BE2C (cell line): ENCODE results near the gene GSE1.

Experiments
- DNase-seq: peaks from one replicate; pipeline ENCODE4 v3.0.0-alpha.2; 2020
- H3K27me3 ChIP-seq: fragments of 250-450 bp; sonication (Bioruptor Pico); 2 replicates; pipeline ENCODE4 v1.5.1; 2020; ENCODE audit warnings: mild to moderate bottlenecking
- H3K36me3 ChIP-seq: fragments of 250-450 bp; sonication (Bioruptor Pico); 2 replicates; pipeline ENCODE4 v1.5.1; 2020; ENCODE audit warnings: mild to moderate bottlenecking
- H3K4me1 ChIP-seq: fragments of 250-450 bp; sonication (Bioruptor Pico); 2 replicates; pipeline ENCODE4 v1.5.1; 2020
- H3K4me3 ChIP-seq: 2 replicates; pipeline ENCODE4 v1.5.1; 2011; ENCODE audit warnings: low read depth, low read length
- H3K9me3 ChIP-seq: fragments of 250-450 bp; sonication (Bioruptor Pico); 2 replicates; pipeline ENCODE4 v1.5.1; 2020
- TF ChIP-seq, protein P1 (sequence below): IDR thresholded peaks from 2 replicates; pipeline ENCODE4 v1.5.1; 2012; ENCODE audit warnings: mild to moderate bottlenecking, low read depth, low read length

The GSE1 gene

GRCh38 chr16:85638695-85639409, 25.7 kb downstream of the GSE1 start:
- Histone ChIP-seq H3K36me3 (peaks cover 78% of the 10 kb centered on the region), H3K4me3 (no peak overlapping the region), H3K4me1 (peaks cover 45% of the 10 kb centered on the region), H3K27me3 (no peaks in the 10 kb centered on the region), H3K9me3 (no peaks in the 10 kb centered on the region)
- TF ChIP-seq, protein P1, sequence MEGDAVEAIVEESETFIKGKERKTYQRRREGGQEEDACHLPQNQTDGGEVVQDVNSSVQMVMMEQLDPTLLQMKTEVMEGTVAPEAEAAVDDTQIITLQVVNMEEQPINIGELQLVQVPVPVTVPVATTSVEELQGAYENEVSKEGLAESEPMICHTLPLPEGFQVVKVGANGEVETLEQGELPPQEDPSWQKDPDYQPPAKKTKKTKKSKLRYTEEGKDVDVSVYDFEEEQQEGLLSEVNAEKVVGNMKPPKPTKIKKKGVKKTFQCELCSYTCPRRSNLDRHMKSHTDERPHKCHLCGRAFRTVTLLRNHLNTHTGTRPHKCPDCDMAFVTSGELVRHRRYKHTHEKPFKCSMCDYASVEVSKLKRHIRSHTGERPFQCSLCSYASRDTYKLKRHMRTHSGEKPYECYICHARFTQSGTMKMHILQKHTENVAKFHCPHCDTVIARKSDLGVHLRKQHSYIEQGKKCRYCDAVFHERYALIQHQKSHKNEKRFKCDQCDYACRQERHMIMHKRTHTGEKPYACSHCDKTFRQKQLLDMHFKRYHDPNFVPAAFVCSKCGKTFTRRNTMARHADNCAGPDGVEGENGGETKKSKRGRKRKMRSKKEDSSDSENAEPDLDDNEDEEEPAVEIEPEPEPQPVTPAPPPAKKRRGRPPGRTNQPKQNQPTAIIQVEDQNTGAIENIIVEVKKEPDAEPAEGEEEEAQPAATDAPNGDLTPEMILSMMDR = no peak
- no peak for DNase-seq

GRCh38 chr16:85639529-85640253, 26.6 kb downstream of the GSE1 start:
- Histone ChIP-seq H3K4me3 (no peak overlapping the region), H3K36me3 (peaks cover 72% of the 10 kb centered on the region), H3K27me3 (no peaks in the 10 kb centered on the region), H3K9me3 (no peaks in the 10 kb centered on the region), H3K4me1 (peaks cover 45% of the 10 kb centered on the region)
- DNase-seq = peak; percentile 84
- TF ChIP-seq, protein P1 = no peak

GRCh38 chr16:85640254-85640558, 27.1 kb downstream of the GSE1 start:
- TF ChIP-seq, protein P1 = no peak
- Histone ChIP-seq H3K4me3 (no peak overlapping the region), H3K27me3 (no peaks in the 10 kb centered on the region), H3K4me1 (peaks cover 44% of the 10 kb centered on the region), H3K9me3 (no peaks in the 10 kb centered on the region), H3K36me3 (peaks cover 71% of the 10 kb centered on the region)
- no peak for DNase-seq

DNA sequence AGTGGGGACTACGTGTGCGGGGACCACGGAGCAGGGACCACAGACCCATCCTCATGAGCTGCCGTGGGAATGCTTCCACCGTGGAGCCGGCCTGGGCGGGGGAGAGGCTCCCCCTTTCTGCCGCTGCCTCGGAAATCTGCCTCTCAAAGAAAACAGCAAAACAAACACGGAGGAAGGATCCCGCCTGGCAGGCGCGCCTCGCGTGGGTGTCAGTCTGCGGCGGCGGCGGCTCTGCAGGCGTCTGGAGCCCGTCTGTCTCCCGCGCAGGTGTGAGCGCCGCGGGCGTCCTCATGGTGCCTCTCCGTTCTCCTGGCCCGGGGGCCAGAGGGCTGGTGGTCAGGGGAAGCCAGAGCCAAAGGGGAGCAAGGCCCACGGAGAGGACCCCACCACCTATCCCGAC, 27.5 kb downstream of the GSE1 start:
- H3K27me3 ChIP-seq = no peaks in the 10 kb centered on the region
- H3K9me3 ChIP-seq = no peaks in the 10 kb centered on the region
- peaks cover 71% of the 10 kb centered on the region for H3K36me3 ChIP-seq
- H3K4me3 ChIP-seq = no peak overlapping the region
- TF ChIP-seq, protein P1 = no peak
- peaks cover 41% of the 10 kb centered on the region for H3K4me1 ChIP-seq
- no peak for DNase-seq

- H3K36me3 ChIP-seq = peaks cover 64% of the 10 kb centered on the region
- no peaks in the 10 kb centered on the region for H3K27me3 ChIP-seq
- peaks cover 37% of the 10 kb centered on the region for H3K4me1 ChIP-seq
- no peak for DNase-seq
- TF ChIP-seq, protein P1 = no peak
- no peaks in the 10 kb centered on the region for H3K9me3 ChIP-seq
- no peak overlapping the region for H3K4me3 ChIP-seq
These were observed 28.2 kb downstream of the GSE1 start for GRCh38 chr16:85641305-85641704.

DNA sequence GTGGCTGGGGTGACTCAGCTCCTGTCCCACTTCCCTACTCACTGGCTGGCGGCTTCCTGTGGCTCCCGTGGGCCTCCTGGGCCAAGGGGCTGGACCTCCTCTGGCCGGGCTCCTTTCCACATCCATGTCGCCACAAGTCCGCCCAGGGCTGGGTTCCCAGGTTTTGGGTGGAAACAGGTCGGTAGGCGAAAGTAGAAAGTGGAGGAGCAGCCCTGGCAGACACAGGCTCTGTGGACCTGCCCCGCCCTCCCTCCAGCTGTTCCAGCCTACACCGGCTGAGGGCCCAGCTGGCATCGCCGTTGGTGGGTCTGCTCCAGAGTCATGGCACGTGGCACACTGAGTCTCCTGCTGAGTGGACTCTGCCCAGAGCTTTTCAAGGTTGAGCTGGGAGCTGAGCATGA, 28.7 kb downstream of the GSE1 start:
- H3K9me3 ChIP-seq = no peaks in the 10 kb centered on the region
- TF ChIP-seq, protein P1 = no peak
- H3K4me1 ChIP-seq = peaks cover 37% of the 10 kb centered on the region
- H3K27me3 ChIP-seq = no peaks in the 10 kb centered on the region
- peaks cover 59% of the 10 kb centered on the region for H3K36me3 ChIP-seq
- H3K4me3 ChIP-seq = no peak overlapping the region
- no peak for DNase-seq
